ENCODE results near the gene ACOXL. TPM values are rescaled to one million over a fixed set of nuclear protein-coding genes. Genes with fewer than 3 reads are reported as not detected.

The ACOXL gene
- total RNA-seq, 4 donors from 2014 or later: 1.2 to 10.6 (median 2.1) TPM

- Histone ChIP-seq H3K36me3 (no peaks in the 10 kb centered on the region), H3K4me1 (peaks cover 11 to 21% of the 10 kb centered on the region in 2 donors), H3K4me3 (replicated peaks in 1 of 3) (no peak overlapping the region), H3K27ac (peak overlapping the region; percentile 60 to 90 (median 77)), H3K27me3 (no peaks in the 10 kb centered on the region), H3K9me3 (no peaks in the 10 kb centered on the region)
- intact Hi-C loops (cut with DNase I): no loop called here
- 67 to 70% methylated on average over 4 to 6 of the region's 6 CpGs for WGBS, 2 donors
- no peak for TF ChIP-seq CTCF (IDR thresholded peaks at IDR 0.05)
- TF ChIP-seq POLR2A (IDR thresholded peaks at IDR 0.05): no peak
- DNase-seq: no peak
Measured at GRCh38 chr2:110875384-110875725, 143.0 kb downstream of the ACOXL start.

- Histone ChIP-seq H3K4me3 (replicated peaks in 1 of 3) (no peak overlapping the region), H3K4me1 (peaks cover 11 to 21% of the 10 kb centered on the region in 2 donors), H3K27me3 (no peaks in the 10 kb centered on the region), H3K9me3 (no peaks in the 10 kb centered on the region), H3K27ac (peak overlapping the region in 1 of 3 donors; percentile 90), H3K36me3 (no peaks in the 10 kb centered on the region)
- 94 to 96% methylated on average over 14 of the region's 18 CpGs for WGBS, 2 donors
- intact Hi-C loops (cut with DNase I): no loop called here
- DNase-seq: no peak
- TF ChIP-seq CTCF (IDR thresholded peaks at IDR 0.05) (no peak), POLR2A (IDR thresholded peaks at IDR 0.05) (no peak)
Measured at GRCh38 chr2:110876167-110876999, 144.0 kb downstream of the ACOXL start.

GRCh38 chr2:110877031-110877827 is 144.9 kb downstream of the ACOXL start:
- no peak overlapping the region for H3K4me3 ChIP-seq (replicated peaks in 1 of 3)
- intact Hi-C loops (cut with DNase I): no loop called here
- no peaks in the 10 kb centered on the region for H3K9me3 ChIP-seq
- H3K27me3 ChIP-seq: no peaks in the 10 kb centered on the region
- H3K27ac ChIP-seq: no peak overlapping the region
- TF ChIP-seq CTCF (IDR thresholded peaks at IDR 0.05): no peak
- no peak for TF ChIP-seq POLR2A (IDR thresholded peaks at IDR 0.05)
- WGBS, 2 donors: 76 to 78% methylated on average over 18 of the region's 18 CpGs
- H3K4me1 ChIP-seq: peaks cover 11 to 21% of the 10 kb centered on the region in 2 donors
- H3K36me3 ChIP-seq: no peaks in the 10 kb centered on the region
- DNase-seq: no peak

GRCh38 chr2:110878150-110878549 is 145.8 kb downstream of the ACOXL start:
- 91 to 93% methylated on average over 3 of the region's 3 CpGs for WGBS, 2 donors
- intact Hi-C loops (cut with DNase I): no loop called here
- Histone ChIP-seq H3K27me3 (no peaks in the 10 kb centered on the region), H3K4me1 (peaks cover 11 to 21% of the 10 kb centered on the region in 2 donors), H3K27ac (no peak overlapping the region), H3K9me3 (no peaks in the 10 kb centered on the region), H3K36me3 (no peaks in the 10 kb centered on the region), H3K4me3 (replicated peaks in 1 of 3) (no peak overlapping the region)
- TF ChIP-seq POLR2A (IDR thresholded peaks at IDR 0.05) (no peak), CTCF (IDR thresholded peaks at IDR 0.05) (no peak)
- DNase-seq: no peak

- H3K9me3 ChIP-seq: no peaks in the 10 kb centered on the region
- no peaks in the 10 kb centered on the region for H3K27me3 ChIP-seq
- intact Hi-C loops (cut with DNase I): no loop called here
- no peak overlapping the region for H3K27ac ChIP-seq
- 97 to 98% methylated on average over 6 of the region's 6 CpGs for WGBS, 2 donors
- no peaks in the 10 kb centered on the region for H3K4me1 ChIP-seq
- no peak for DNase-seq
- no peak overlapping the region for H3K4me3 ChIP-seq (replicated peaks in 1 of 3)
- no peak for TF ChIP-seq POLR2A (IDR thresholded peaks at IDR 0.05)
- no peak for TF ChIP-seq CTCF (IDR thresholded peaks at IDR 0.05)
- no peaks in the 10 kb centered on the region for H3K36me3 ChIP-seq
Measured at GRCh38 chr2:110881908-110882307, 149.5 kb downstream of the ACOXL start.
